Adrenal gland (tissue), 12 donors: Measurements from ENCODE around the gene PARD3B. TPM values are rescaled to one million over a fixed set of nuclear protein-coding genes. Genes with fewer than 3 reads are reported as not detected.

Experiments
- DNase-seq, 7 donors: peaks; one replicate each; pipeline ENCODE4 v3.0.0-alpha.2; 2019 to 2020
- H3K27ac ChIP-seq, 5 donors: fragments of 200-600 bp; sonication (generic) in 4 of 5; 1 replicate in 3 of 5; 2 replicates in 2 of 5; pipeline versions ENCODE4 v1.5.1 to v1.8.0; 2016 to 2020; ENCODE audit warnings: mild to moderate bottlenecking in 1 of 5
- H3K27me3 ChIP-seq: fragments of 200-600 bp; 2 replicates; pipeline ENCODE4 v1.8.0; 2021
- H3K36me3 ChIP-seq, 2 donors: fragments of 200-600 bp; replicated peaks in 1 of 2; 1 replicate in 1 of 2; 2 replicates in 1 of 2; pipeline versions ENCODE4 v1.5.1 to v1.8.0; 2018 to 2022
- H3K4me1 ChIP-seq, 2 donors: fragments of 200-600 bp; replicated peaks in 1 of 2; 1 replicate in 1 of 2; 2 replicates in 1 of 2; pipeline versions ENCODE4 v1.5.1 to v1.8.0; 2018 to 2021
- H3K4me3 ChIP-seq, 4 donors: fragments of 200-600 bp; sonication (generic) in 3 of 4; one replicate each; pipeline ENCODE4 v1.5.1; 2016 to 2018
- H3K9me3 ChIP-seq, 3 donors: fragments of 200-600 bp; sonication (generic) in 1 of 3; replicated peaks in 1 of 3; 1 replicate in 2 of 3; 2 replicates in 1 of 3; pipeline versions ENCODE4 v1.5.1 to v1.8.0; 2016 to 2021
- POLR2A ChIP-seq, 2 donors: fragments of 450-650 bp; IDR thresholded peaks; one replicate each; pipeline ENCODE4 v1.6.1; 2017; ENCODE audit warnings: antibody characterized with exemption in 2 of 2, mild to moderate bottlenecking in 2 of 2, moderate library complexity in 1 of 2
- whole genome bisulfite sequencing, 4 donors: extraction: QIAGEN DNeasy Blood & Tissue Kit in 2 of 4; methylation state at CpG; one replicate each; pipeline versions ENCODE4 v1.1.5 to v1.1.7; 2013 to 2017; 5-methylcytosine and 5-hydroxymethylcytosine counted together
- intact Hi-C, 2 donors: fragments of 100-400 bp; cut with DNase I; formaldehyde crosslinking; loops; one replicate each; pipeline versions ENCODE4 v1.14.1 to v1.15.0; 2022 to 2023
- polyA plus RNA-seq, 3 donors: library from polyadenylated mRNA; stranded (reverse); fragments of 200-250 nt in 2 of 3; fragments of 350-450 nt in 1 of 3; fragmentation: Illumina TruSeq in 1 of 3; extraction: RNeasy Lipid Tissue Mini Kit (QIAGEN cat#74804) in 1 of 3; gene quantifications; one replicate each; pipeline ENCODE4 v1.2.3, GENCODE V29; 2013 to 2014
- total RNA-seq, 9 donors: library from RNA; depleted of rRNA in 4 of 9; stranded (reverse); fragments of >200 nt in 4 of 9; fragments of 120-200 nt in 1 of 9; fragmentation: NEBNext Ultra II Directional in 1 of 9; extraction: Animal tissue kit (Norgen Biotek cat#: 25700) in 1 of 9; gene quantifications; one replicate each; pipeline versions ENCODE4 v1.1.0 to v1.2.4, GENCODE V29; 2013 to 2023
- TF ChIP-seq, protein P1 (sequence below), 6 experiments: fragments of 450-650 bp in 4 of 6; fragments of 200-600 bp in 2 of 6; sonication (generic) in 1 of 6; IDR thresholded peaks; 1 replicate in 5 of 6; 2 replicates in 1 of 6; pipeline versions ENCODE4 v1.5.1 to v1.8.0; 2016 to 2021; ENCODE audit warnings: antibody characterized with exemption in 6 of 6, mild to moderate bottlenecking in 2 of 6, moderate library complexity in 1 of 6
- donor health status: healthy with polysubstance abuse.
- donor health status: Bipolar disorder and iron deficiency.
- donor health status: DM: yes; HTN: yes; CAD: no.
- donor health status: DM: no; HTN: no; CAD: no.
- donor health status: DM: no; HTN: no; CAD: no.
- donor health status: DM: yes; HTN: yes; CAD: no.

The PARD3B gene
- total and polyA plus RNA-seq, 12 donors = 1.9 to 20.4 (median 9.5) TPM

DNA sequence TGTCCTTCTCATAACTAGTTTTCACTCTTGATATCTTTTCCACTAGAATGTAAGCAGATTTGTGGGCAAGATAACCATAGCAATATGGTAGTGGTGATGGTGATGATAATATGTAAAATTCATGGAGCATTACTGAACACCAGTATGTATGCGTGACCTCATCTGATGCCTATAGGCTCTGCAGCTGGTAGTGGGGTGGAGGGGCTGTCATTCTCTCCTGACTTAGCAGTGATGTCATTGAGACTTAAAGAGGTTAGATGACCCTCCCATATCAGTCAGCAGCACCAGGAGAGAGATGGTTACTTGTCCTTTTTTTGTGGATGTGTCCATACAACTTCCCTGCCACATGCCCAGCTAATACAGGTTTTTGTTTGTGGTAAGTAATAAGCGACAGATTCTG is 27.9 kb downstream of the PARD3B start:
- H3K9me3 ChIP-seq = no peaks in the 10 kb centered on the region
- no peak for TF ChIP-seq POLR2A (IDR thresholded peaks at IDR 0.05)
- TF ChIP-seq, protein P1, sequence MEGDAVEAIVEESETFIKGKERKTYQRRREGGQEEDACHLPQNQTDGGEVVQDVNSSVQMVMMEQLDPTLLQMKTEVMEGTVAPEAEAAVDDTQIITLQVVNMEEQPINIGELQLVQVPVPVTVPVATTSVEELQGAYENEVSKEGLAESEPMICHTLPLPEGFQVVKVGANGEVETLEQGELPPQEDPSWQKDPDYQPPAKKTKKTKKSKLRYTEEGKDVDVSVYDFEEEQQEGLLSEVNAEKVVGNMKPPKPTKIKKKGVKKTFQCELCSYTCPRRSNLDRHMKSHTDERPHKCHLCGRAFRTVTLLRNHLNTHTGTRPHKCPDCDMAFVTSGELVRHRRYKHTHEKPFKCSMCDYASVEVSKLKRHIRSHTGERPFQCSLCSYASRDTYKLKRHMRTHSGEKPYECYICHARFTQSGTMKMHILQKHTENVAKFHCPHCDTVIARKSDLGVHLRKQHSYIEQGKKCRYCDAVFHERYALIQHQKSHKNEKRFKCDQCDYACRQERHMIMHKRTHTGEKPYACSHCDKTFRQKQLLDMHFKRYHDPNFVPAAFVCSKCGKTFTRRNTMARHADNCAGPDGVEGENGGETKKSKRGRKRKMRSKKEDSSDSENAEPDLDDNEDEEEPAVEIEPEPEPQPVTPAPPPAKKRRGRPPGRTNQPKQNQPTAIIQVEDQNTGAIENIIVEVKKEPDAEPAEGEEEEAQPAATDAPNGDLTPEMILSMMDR (IDR thresholded peaks at IDR 0.05) = no peak
- intact Hi-C loops = no loop called here
- H3K4me1 ChIP-seq = peaks cover 7 to 15% of the 10 kb centered on the region in 2 donors
- no peak for DNase-seq
- H3K36me3 ChIP-seq = no peaks in the 10 kb centered on the region
- H3K27ac ChIP-seq = no peak overlapping the region
- H3K4me3 ChIP-seq = no peak overlapping the region
- no peaks in the 10 kb centered on the region for H3K27me3 ChIP-seq
- WGBS, 4 donors = 92 to 100% (median 97%) methylated on average over 2 of the region's 2 CpGs

DNA sequence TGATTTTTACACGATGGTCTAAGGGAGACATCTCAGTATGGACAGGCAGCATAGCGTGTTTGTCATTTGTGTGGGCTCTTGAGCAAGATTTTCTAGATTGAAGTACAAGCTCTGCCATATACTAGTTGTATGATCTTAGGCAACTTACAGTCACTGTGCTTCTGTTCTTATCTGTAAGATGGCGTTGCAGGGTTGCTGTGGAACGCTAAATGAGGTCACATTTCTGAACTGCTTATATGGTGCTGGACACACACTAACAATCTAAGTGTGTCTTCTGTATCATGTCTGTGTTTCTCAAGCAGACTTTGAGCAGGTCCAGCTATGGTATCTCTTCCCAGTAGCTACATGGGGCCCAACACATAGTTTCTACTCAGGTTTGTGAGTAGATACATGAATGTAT is 29.2 kb downstream of the PARD3B start:
- intact Hi-C loops = no loop called here
- Histone ChIP-seq H3K36me3 (no peaks in the 10 kb centered on the region), H3K9me3 (no peaks in the 10 kb centered on the region), H3K27me3 (no peaks in the 10 kb centered on the region), H3K4me1 (peaks cover 7 to 15% of the 10 kb centered on the region in 2 donors), H3K4me3 (no peak overlapping the region), H3K27ac (no peak overlapping the region)
- DNase-seq = no peak
- TF ChIP-seq, protein P1 (IDR thresholded peaks at IDR 0.05) = no peak
- 83 to 89% (median 84%) methylated on average over 4 of the region's 4 CpGs for WGBS, 4 donors

DNA sequence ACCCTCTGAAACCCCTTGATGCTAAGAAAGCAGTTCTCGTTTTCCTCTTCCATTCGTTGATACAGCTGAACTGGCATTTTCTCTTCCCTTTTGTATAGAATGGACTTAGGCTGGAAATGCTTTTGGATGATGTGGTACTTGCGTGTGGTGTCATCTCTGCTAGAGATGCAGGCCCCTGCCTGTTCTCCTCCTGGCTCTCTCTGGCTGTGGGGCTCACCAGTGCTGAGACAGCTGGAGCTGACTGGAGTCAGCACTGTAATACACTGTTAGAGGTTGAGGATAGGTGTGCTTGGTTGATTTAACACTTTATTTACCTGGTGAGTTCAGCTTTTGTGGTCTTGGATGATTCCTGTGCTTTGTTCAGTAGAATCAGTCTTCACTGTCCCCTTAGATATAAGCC is 30.2 kb downstream of the PARD3B start:
- TF ChIP-seq, protein P1 (IDR thresholded peaks at IDR 0.05) = no peak
- TF ChIP-seq POLR2A (IDR thresholded peaks at IDR 0.05) = no peak
- intact Hi-C loops = no loop called here
- peaks cover 7 to 15% of the 10 kb centered on the region in 2 donors for H3K4me1 ChIP-seq
- no peak overlapping the region for H3K27ac ChIP-seq
- H3K27me3 ChIP-seq = no peaks in the 10 kb centered on the region
- no peak overlapping the region for H3K4me3 ChIP-seq
- no peaks in the 10 kb centered on the region for H3K9me3 ChIP-seq
- no peak for DNase-seq
- no peaks in the 10 kb centered on the region for H3K36me3 ChIP-seq
- 87 to 96% (median 91%) methylated on average over 3 of the region's 3 CpGs for WGBS, 4 donors

DNA sequence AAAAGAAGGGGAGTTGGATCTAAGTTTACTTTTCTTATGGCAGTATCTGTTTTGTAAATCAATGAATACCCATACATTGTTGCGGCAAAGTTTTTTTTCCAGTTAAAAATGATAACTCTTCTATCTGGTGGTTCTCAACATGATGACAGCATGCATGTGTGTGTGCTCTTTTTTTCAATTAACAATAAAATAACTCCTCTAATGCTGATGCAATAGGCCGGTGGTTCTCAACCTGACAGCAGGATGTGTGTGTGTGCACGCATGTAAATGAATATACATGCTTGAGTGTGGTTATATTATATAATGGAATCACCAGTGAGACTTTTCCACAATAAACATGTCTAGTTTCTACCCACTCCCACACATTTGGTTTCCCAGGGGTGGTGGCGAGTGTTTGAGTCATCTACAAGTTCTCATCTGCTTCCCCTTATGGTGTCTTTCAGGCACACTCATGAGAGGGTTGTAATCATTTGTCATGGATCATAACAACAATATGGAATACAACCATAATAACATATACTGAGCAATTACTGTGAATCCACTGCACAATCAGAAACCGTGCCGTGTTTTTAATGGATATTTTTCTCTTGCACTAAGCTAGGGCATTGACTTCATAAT is 31.2 kb downstream of the PARD3B start:
- intact Hi-C loops = no loop called here
- no peaks in the 10 kb centered on the region for H3K27me3 ChIP-seq
- TF ChIP-seq, protein P1 (IDR thresholded peaks at IDR 0.05) = no peak
- TF ChIP-seq POLR2A (IDR thresholded peaks at IDR 0.05) = no peak
- no peaks in the 10 kb centered on the region for H3K9me3 ChIP-seq
- H3K36me3 ChIP-seq = no peaks in the 10 kb centered on the region
- H3K27ac ChIP-seq = no peak overlapping the region
- 95 to 98% (median 96%) methylated on average over 6 of the region's 6 CpGs for WGBS, 4 donors
- no peak for DNase-seq
- H3K4me3 ChIP-seq = no peak overlapping the region
- peaks cover under 1 to 8% of the 10 kb centered on the region in 2 donors for H3K4me1 ChIP-seq
